HG03045 (cell line): ENCODE results near the gene RMND1.
"Not testable (repeated sequence)": the region's sequence is repeated elsewhere in the genome, so short reads cannot be mapped to it uniquely, and the experiment has no call there.

ENCODE experiments used
- ATAC-seq: cut with Tn5 transposase; IDR thresholded peaks from one replicate; pipeline ENCODE4 v1.9.1; 2021; ENCODE audit warnings: mild to moderate bottlenecking, moderate library complexity; ENCODE audit not compliant: unreplicated experiment

The RMND1 gene

GRCh38 chr6:151388236-151388635, 63.7 kb downstream of the RMND1 start:
- no peak for ATAC-seq

GRCh38 chr6:151387175-151387970, 64.6 kb downstream of the RMND1 start:
- no peak for ATAC-seq

- ATAC-seq = no peak
Observed at GRCh38 chr6:151385177-151385576, 66.7 kb downstream of the RMND1 start.

- ATAC-seq = no peak
Observed at GRCh38 chr6:151384151-151384550, 67.8 kb downstream of the RMND1 start.

- not testable (repeated sequence) for ATAC-seq
Observed at GRCh38 chr6:151382631-151383030, 69.3 kb downstream of the RMND1 start.

- ATAC-seq = no peak
Observed at GRCh38 chr6:151381722-151382121, 70.2 kb downstream of the RMND1 start.

- ATAC-seq = peak; percentile 1
Observed at GRCh38 chr6:151380848-151381205, 71.1 kb downstream of the RMND1 start.

GRCh38 chr6:151379933-151380847, 71.7 kb downstream of the RMND1 start:
- ATAC-seq = peak; percentile 71

GRCh38 chr6:151377095-151377494, 74.8 kb downstream of the RMND1 start:
- ATAC-seq = no peak

- ATAC-seq = no peak
Observed at GRCh38 chr6:151376440-151376839, 75.5 kb downstream of the RMND1 start.

- ATAC-seq = no peak
Observed at GRCh38 chr6:151375833-151376232, 76.1 kb downstream of the RMND1 start.

GRCh38 chr6:151374036-151374683, 77.8 kb downstream of the RMND1 start:
- no peak for ATAC-seq

GRCh38 chr6:151372164-151372563, 79.8 kb downstream of the RMND1 start:
- no peak for ATAC-seq

- ATAC-seq = no peak
Observed at GRCh38 chr6:151370509-151371078, 81.3 kb downstream of the RMND1 start.

GRCh38 chr6:151365233-151365632, 86.7 kb downstream of the RMND1 start:
- no peak for ATAC-seq

GRCh38 chr6:151359486-151359885, 92.4 kb downstream of the RMND1 start:
- no peak for ATAC-seq

GRCh38 chr6:151358475-151358874, 93.5 kb downstream of the RMND1 start:
- ATAC-seq = no peak

- ATAC-seq = no peak
Observed at GRCh38 chr6:151357758-151358436, 94.0 kb downstream of the RMND1 start.

- not testable (repeated sequence) for ATAC-seq
Observed at GRCh38 chr6:151356983-151357382, 94.9 kb downstream of the RMND1 start.
